SU-DHL-6 (cell line): Measurements from ENCODE around the gene MTHFSD.

Experiments
- CTCF ChIP-seq: fragments of 200-600 bp; sonication (generic); IDR thresholded peaks from one replicate; pipeline ENCODE4 v1.5.1; 2017; ENCODE audit warnings: antibody characterized with exemption, mild to moderate bottlenecking, low read length, moderate library complexity; ENCODE audit not compliant: insufficient read depth, poor library complexity, severe bottlenecking
- EZH2phosphoT487 ChIP-seq: fragments of 200-600 bp; sonication (generic), shearing (Covaris generic); conservative IDR thresholded peaks from 2 replicates; pipeline ENCODE4 v1.6.1; 2018; ENCODE audit warnings: mild to moderate bottlenecking, antibody characterized with exemption, low read length, moderate library complexity, mixed read lengths

GRCh38 chr16:86540894-86541293 lies 14.1 kb downstream of the MTHFSD start:
- no peak for TF ChIP-seq CTCF
- no peak for TF ChIP-seq EZH2phosphoT487
